Right lobe of liver (tissue), 6 donors: Measurements from ENCODE around the gene ADCY3. TPM values are rescaled to one million over a fixed set of nuclear protein-coding genes. Genes with fewer than 3 reads are reported as not detected.

Experiments
- ATAC-seq, 4 donors: fragments of 200-7000 bp; cut with Tn5 transposase; one replicate each; pipeline ENCODE4 v1.9.1; 2020; ENCODE audit warnings: mild to moderate bottlenecking in 4 of 4, moderate library complexity in 4 of 4
- DNase-seq, 3 donors: peaks; one replicate each; pipeline ENCODE4 v3.0.0-alpha.2; 2020
- H3K27ac ChIP-seq, 3 donors: fragments of 200-600 bp; one replicate each; pipeline ENCODE4 v1.8.0; 2022
- H3K27me3 ChIP-seq, 2 donors: fragments of 200-600 bp; one replicate each; pipeline ENCODE4 v1.8.0; 2022
- H3K36me3 ChIP-seq, 4 donors: fragments of 200-600 bp; sonication (generic) in 1 of 4; one replicate each; pipeline versions ENCODE4 v1.5.1 to v1.8.0; 2017 to 2022; ENCODE audit warnings: control low read depth in 1 of 4
- H3K4me1 ChIP-seq, 4 donors: fragments of 200-600 bp; sonication (generic) in 1 of 4; one replicate each; pipeline versions ENCODE4 v1.5.1 to v1.8.0; 2017 to 2022; ENCODE audit warnings: control low read depth in 1 of 4
- H3K4me3 ChIP-seq, 3 donors: fragments of 200-600 bp; one replicate each; pipeline ENCODE4 v1.8.0; 2022
- H3K9me3 ChIP-seq, 4 donors: fragments of 200-600 bp; sonication (generic) in 1 of 4; one replicate each; pipeline versions ENCODE4 v1.5.1 to v1.8.0; 2017 to 2022; ENCODE audit warnings: control low read depth in 1 of 4
- CTCF ChIP-seq, 4 donors: fragments of 200-600 bp in 3 of 4; fragments of 450-650 bp in 1 of 4; IDR thresholded peaks; one replicate each; pipeline versions ENCODE4 v1.5.1 to v1.8.0; 2016 to 2022; ENCODE audit warnings: antibody characterized with exemption in 4 of 4, mild to moderate bottlenecking in 2 of 4
- POLR2A ChIP-seq: fragments of 450-650 bp; IDR thresholded peaks from one replicate; pipeline ENCODE4 v1.6.1; 2017; ENCODE audit warnings: antibody characterized with exemption, mild to moderate bottlenecking
- WGBS: methylation state at CpG from one replicate; pipeline ENCODE4 v1.1.6; 2018; ENCODE audit warnings: low coverage, low lambda C conversion rate; ENCODE audit not compliant: insufficient coverage; ENCODE audit errors: missing lambda C conversion rate; 5-methylcytosine and 5-hydroxymethylcytosine counted together
- intact Hi-C, 2 donors: fragments of 100-400 bp; cut with DNase I; formaldehyde crosslinking; loops; one replicate each; pipeline versions ENCODE4 v1.11.2 to v1.14.1; 2022
- total RNA-seq, 6 experiments: library from RNA; depleted of rRNA in 2 of 6; stranded (reverse); fragments of >200 nt in 2 of 6; fragmentation: NEBNext Ultra II Directional in 3 of 6; extraction: Animal tissue kit (Norgen Biotek cat#: 25700) in 3 of 6; gene quantifications; one replicate each; pipeline versions ENCODE4 v1.1.0 to v1.2.4, GENCODE V29; 2016 to 2023
- donor health status: DM: no; HTN: yes; CAD: no.
- donor health status: DM: no; HTN: no; CAD: no.
- donor health status: DM: no; HTN: no; CAD: no.
- donor health status: DM: no; HTN: yes; CAD: no.
- donor health status: DM: no; HTN: yes; CAD: no.

The ADCY3 gene
- total RNA-seq, 6 experiments from 2014 or later: 2.2 to 7.0 (median 5.6) TPM

GRCh38 chr2:24844023-24844685, 75.9 kb downstream of the ADCY3 start:
- Histone ChIP-seq H3K27ac (no peak overlapping the region), H3K36me3 (no peaks in the 10 kb centered on the region), H3K9me3 (no peaks in the 10 kb centered on the region), H3K4me1 (no peaks in the 10 kb centered on the region), H3K27me3 (no peaks in the 10 kb centered on the region), H3K4me3 (no peak overlapping the region)
- DNase-seq (no peak), ATAC-seq (no peak)
- TF ChIP-seq CTCF (IDR thresholded peaks at IDR 0.05) (no peak), POLR2A (no peak)
- intact Hi-C loops: no loop called here
- 94% methylated on average over 5 of the region's 9 CpGs for WGBS

GRCh38 chr2:24843330-24843860, 76.6 kb downstream of the ADCY3 start:
- H3K36me3 ChIP-seq: no peaks in the 10 kb centered on the region
- no peak overlapping the region for H3K27ac ChIP-seq
- 89% methylated on average over 11 of the region's 12 CpGs for WGBS
- DNase-seq (no peak), ATAC-seq (no peak)
- TF ChIP-seq POLR2A: no peak
- TF ChIP-seq CTCF (IDR thresholded peaks at IDR 0.05): no peak
- intact Hi-C loops: no loop called here
- no peaks in the 10 kb centered on the region for H3K4me1 ChIP-seq
- H3K27me3 ChIP-seq: no peaks in the 10 kb centered on the region
- no peak overlapping the region for H3K4me3 ChIP-seq
- H3K9me3 ChIP-seq: no peaks in the 10 kb centered on the region

- no peaks in the 10 kb centered on the region for H3K36me3 ChIP-seq
- ATAC-seq: no peak
- no peak overlapping the region for H3K27ac ChIP-seq
- H3K4me1 ChIP-seq: no peaks in the 10 kb centered on the region
- WGBS: 86% methylated on average over 5 of the region's 39 CpGs
- H3K4me3 ChIP-seq: no peak overlapping the region
- no peaks in the 10 kb centered on the region for H3K27me3 ChIP-seq
- no peak for DNase-seq
- intact Hi-C loops: no loop called here
- no peak for TF ChIP-seq POLR2A
- no peak for TF ChIP-seq CTCF (IDR thresholded peaks at IDR 0.05)
- no peaks in the 10 kb centered on the region for H3K9me3 ChIP-seq
Observed at GRCh38 chr2:24842081-24843050, 77.7 kb downstream of the ADCY3 start.

- 90% methylated on average over 8 of the region's 26 CpGs for WGBS
- no peaks in the 10 kb centered on the region for H3K36me3 ChIP-seq
Observed at GRCh38 chr2:24840962-24841945, 78.8 kb downstream of the ADCY3 start.

More at GRCh38 chr2:24840962-24841945, 78.8 kb downstream of the ADCY3 start:
- Histone ChIP-seq H3K27ac (no peak overlapping the region), H3K27me3 (no peaks in the 10 kb centered on the region), H3K4me3 (no peak overlapping the region), H3K4me1 (no peaks in the 10 kb centered on the region), H3K9me3 (no peaks in the 10 kb centered on the region)
- ATAC-seq: peak in 1 of 4 donors; percentile 14
- intact Hi-C loops: no loop called here
- TF ChIP-seq CTCF (IDR thresholded peaks at IDR 0.05): no peak
- TF ChIP-seq POLR2A: no peak
- no peak for DNase-seq
